Measurements from ENCODE around the gene NANOS3.

The NANOS3 gene

GRCh38 chr19:13890136-13890535 is 13.2 kb downstream of the NANOS3 start:
- no peak for DNase-seq (ENCODE audit: extremely low read depth, insufficient read length)
- H3K27me3 ChIP-seq (replicated peaks; ENCODE audit: control insufficient read depth, insufficient read depth, low read length): no peaks in the 10 kb centered on the region
- no peaks in the 10 kb centered on the region for H3K36me3 ChIP-seq (ENCODE audit: control insufficient read depth, insufficient read depth, low read length)
- TF ChIP-seq CTCF (IDR thresholded peaks at IDR 0.05; ENCODE audit: insufficient read depth, low read length, poor library complexity, severe bottlenecking): no peak
- H3K4me3 ChIP-seq (replicated peaks; ENCODE audit: low read depth, low read length): no peak overlapping the region

- Histone ChIP-seq H3K36me3 (ENCODE audit: control insufficient read depth, insufficient read depth, low read length) (no peaks in the 10 kb centered on the region), H3K4me3 (replicated peaks; ENCODE audit: low read depth, low read length) (no peak overlapping the region), H3K27me3 (replicated peaks; ENCODE audit: control insufficient read depth, insufficient read depth, low read length) (no peaks in the 10 kb centered on the region)
- DNase-seq (ENCODE audit: extremely low read depth, insufficient read length): no peak
- no peak for TF ChIP-seq CTCF (IDR thresholded peaks at IDR 0.05; ENCODE audit: insufficient read depth, low read length, poor library complexity, severe bottlenecking)
Measured at GRCh38 chr19:13892870-13893269, 15.9 kb downstream of the NANOS3 start.

- Histone ChIP-seq H3K36me3 (ENCODE audit: control insufficient read depth, insufficient read depth, low read length) (no peaks in the 10 kb centered on the region), H3K4me3 (replicated peaks; ENCODE audit: low read depth, low read length) (no peak overlapping the region), H3K27me3 (replicated peaks; ENCODE audit: control insufficient read depth, insufficient read depth, low read length) (no peaks in the 10 kb centered on the region)
- TF ChIP-seq CTCF (IDR thresholded peaks at IDR 0.05; ENCODE audit: insufficient read depth, low read length, poor library complexity, severe bottlenecking): no peak
- no peak for DNase-seq (ENCODE audit: extremely low read depth, insufficient read length)
Measured at GRCh38 chr19:13894552-13894951, 17.6 kb downstream of the NANOS3 start.

- DNase-seq (ENCODE audit: extremely low read depth, insufficient read length): no peak
- Histone ChIP-seq H3K36me3 (ENCODE audit: control insufficient read depth, insufficient read depth, low read length) (no peaks in the 10 kb centered on the region), H3K4me3 (replicated peaks; ENCODE audit: low read depth, low read length) (no peak overlapping the region), H3K27me3 (replicated peaks; ENCODE audit: control insufficient read depth, insufficient read depth, low read length) (no peaks in the 10 kb centered on the region)
- TF ChIP-seq CTCF (IDR thresholded peaks at IDR 0.05; ENCODE audit: insufficient read depth, low read length, poor library complexity, severe bottlenecking): no peak
Measured at GRCh38 chr19:13896227-13896626, 19.3 kb downstream of the NANOS3 start.

- DNase-seq (ENCODE audit: extremely low read depth, insufficient read length): no peak
- Histone ChIP-seq H3K36me3 (ENCODE audit: control insufficient read depth, insufficient read depth, low read length) (no peaks in the 10 kb centered on the region), H3K27me3 (replicated peaks; ENCODE audit: control insufficient read depth, insufficient read depth, low read length) (no peaks in the 10 kb centered on the region), H3K4me3 (replicated peaks; ENCODE audit: low read depth, low read length) (no peak overlapping the region)
- no peak for TF ChIP-seq CTCF (IDR thresholded peaks at IDR 0.05; ENCODE audit: insufficient read depth, low read length, poor library complexity, severe bottlenecking)
Measured at GRCh38 chr19:13899393-13899792, 22.5 kb downstream of the NANOS3 start.

GRCh38 chr19:13899912-13900584 is 23.1 kb downstream of the NANOS3 start:
- H3K36me3 ChIP-seq (ENCODE audit: control insufficient read depth, insufficient read depth, low read length): no peaks in the 10 kb centered on the region
- no peak for DNase-seq (ENCODE audit: extremely low read depth, insufficient read length)

More at GRCh38 chr19:13899912-13900584, 23.1 kb downstream of the NANOS3 start:
- Histone ChIP-seq H3K27me3 (replicated peaks; ENCODE audit: control insufficient read depth, insufficient read depth, low read length) (no peaks in the 10 kb centered on the region), H3K4me3 (replicated peaks; ENCODE audit: low read depth, low read length) (no peak overlapping the region)
- TF ChIP-seq CTCF (IDR thresholded peaks at IDR 0.05; ENCODE audit: insufficient read depth, low read length, poor library complexity, severe bottlenecking): no peak
